H1 (cell line): ENCODE data around the gene PEX1. TPM values are rescaled to one million over a fixed set of nuclear protein-coding genes. Genes with fewer than 3 reads are reported as not detected.

Source experiments
- CTCF ChIA-PET: fragments of 300-600 bp; sonication (Branson Sonifier 250); formaldehyde crosslinking; loops from one replicate; lab custom pipeline; 2021; ENCODE audit not compliant: partially characterized antibody; lab: Charles Lee
- POLR2A ChIA-PET: fragments of 300-600 bp; sonication (Branson Sonifier 250); formaldehyde crosslinking; loops from one replicate; lab custom pipeline; 2021; ENCODE audit warnings: inconsistent platforms; ENCODE audit not compliant: partially characterized antibody; lab: Charles Lee
- DNase-seq, 2 experiments: peaks; one replicate each; pipeline versions ENCODE4 v3.0.0 to v3.0.0-alpha.2; 2010 to 2022; ENCODE audit warnings: low spot score in 2 of 2, low read depth in 1 of 2, mixed read lengths in 1 of 2
- FAIRE-seq: peaks from 2 replicates; lab custom pipeline; 2011; peaks lifted over from hg19 to GRCh38; lab: Jason Lieb, UNC
- H2AFZ ChIP-seq: 2 replicates; pipeline ENCODE4 v1.8.1; 2012; ENCODE audit warnings: low read length, inconsistent platforms
- H2AK5ac ChIP-seq: 2 replicates; pipeline ENCODE4 v1.6.1; 2013; ENCODE audit warnings: low read depth, low read length
- H2BK120ac ChIP-seq: replicated peaks from 2 replicates; pipeline ENCODE3; 2013; ENCODE audit warnings: low read depth, low read length, inconsistent platforms
- H2BK12ac ChIP-seq: 2 replicates; pipeline ENCODE4 v1.6.1; 2013; ENCODE audit warnings: low read depth, low read length
- H2BK15ac ChIP-seq: 2 replicates; pipeline ENCODE4 v1.6.1; 2013; ENCODE audit warnings: low read length
- H2BK20ac ChIP-seq: 2 replicates; pipeline ENCODE4 v1.6.1; 2013; ENCODE audit warnings: low read length
- H2BK5ac ChIP-seq: 2 replicates; pipeline ENCODE4 v1.6.1; 2013; ENCODE audit warnings: low read depth, low read length
- H3K14ac ChIP-seq: 2 replicates; pipeline ENCODE4 v1.6.1; 2013; ENCODE audit warnings: inconsistent platforms; ENCODE audit not compliant: insufficient read length
- H3K18ac ChIP-seq: 2 replicates; pipeline ENCODE4 v1.6.1; 2013; ENCODE audit warnings: low read length; ENCODE audit errors: extremely low read depth
- H3K23ac ChIP-seq: 2 replicates; pipeline ENCODE4 v1.6.1; 2013; ENCODE audit warnings: inconsistent platforms; ENCODE audit not compliant: insufficient read length
- H3K23me2 ChIP-seq: 2 replicates; pipeline ENCODE4 v1.6.1; 2013; ENCODE audit warnings: low read depth, low read length
- H3K27ac ChIP-seq: 2 replicates; pipeline ENCODE4 v1.6.1; 2011; ENCODE audit warnings: low read depth, low read length, inconsistent platforms
- H3K27me3 ChIP-seq, 4 experiments: replicated peaks in 1 of 4; 1 replicate in 1 of 4; 2 replicates in 3 of 4; pipeline versions ENCODE4 v1.6.1 to v1.8.1; 2011 to 2013; ENCODE audit warnings: low read length in 3 of 4, mild to moderate bottlenecking in 3 of 4, inconsistent platforms in 2 of 4, mixed read lengths in 2 of 4, moderate library complexity in 1 of 4; ENCODE audit not compliant: control insufficient read depth in 3 of 4, insufficient read depth in 3 of 4; ENCODE audit errors: extremely low read depth in 1 of 4
- H3K36me3 ChIP-seq, 4 experiments: 2 replicates each; pipeline versions ENCODE4 v1.6.1 to v1.8.1; 2011 to 2013; ENCODE audit warnings: mild to moderate bottlenecking in 4 of 4, low read length in 3 of 4, moderate library complexity in 2 of 4, control low read depth in 1 of 4, inconsistent platforms in 1 of 4; ENCODE audit not compliant: insufficient read depth in 4 of 4, control insufficient read depth in 2 of 4
- H3K4ac ChIP-seq: replicated peaks from 2 replicates; pipeline ENCODE3; 2013; ENCODE audit warnings: low read length, low read depth, mixed read lengths, inconsistent platforms; ENCODE audit not compliant: insufficient read length
- H3K4me1 ChIP-seq, 4 experiments: replicated peaks in 1 of 4; 1 replicate in 1 of 4; 2 replicates in 3 of 4; pipeline versions ENCODE4 v1.6.1 to v1.8.1; 2011 to 2013; ENCODE audit warnings: low read length in 3 of 4, inconsistent platforms in 2 of 4, mixed read lengths in 1 of 4; ENCODE audit not compliant: insufficient read depth in 4 of 4, control insufficient read depth in 3 of 4
- H3K4me2 ChIP-seq, 2 experiments: 2 replicates each; pipeline versions ENCODE4 v1.6.1 to v1.8.1; 2011 to 2013; ENCODE audit warnings: low read depth in 2 of 2, low read length in 2 of 2, control low read depth in 1 of 2, inconsistent platforms in 1 of 2, mild to moderate bottlenecking in 1 of 2; ENCODE audit not compliant: insufficient read depth in 1 of 2
- H3K4me3 ChIP-seq, 4 experiments: fragments of 200-600, 300-600 bp in 1 of 4; sonication (generic), shearing (Covaris generic), sonication (Bioruptor Twin) in 1 of 4; 2 replicates each; pipeline versions ENCODE4 v1.5.1 to v1.8.1; 2011 to 2016; ENCODE audit warnings: low read length in 4 of 4, low read depth in 3 of 4, control low read depth in 2 of 4, inconsistent platforms in 2 of 4, mild to moderate bottlenecking in 2 of 4, mixed read lengths in 1 of 4, moderate library complexity in 1 of 4; ENCODE audit not compliant: insufficient read depth in 2 of 4; ENCODE audit errors: extremely low read depth in 1 of 4
- H3K56ac ChIP-seq: replicated peaks from 2 replicates; pipeline ENCODE3; 2013; ENCODE audit warnings: low read depth, mild to moderate bottlenecking, mixed read lengths, low read length, inconsistent platforms; ENCODE audit not compliant: insufficient read length
- H3K79me1 ChIP-seq: 2 replicates; pipeline ENCODE4 v1.6.1; 2013; ENCODE audit warnings: low read depth, low read length, control low read depth
- H3K79me2 ChIP-seq, 2 experiments: 2 replicates each; pipeline versions ENCODE4 v1.6.1 to v1.8.1; 2012 to 2013; ENCODE audit warnings: low read length in 2 of 2, mild to moderate bottlenecking in 2 of 2, inconsistent platforms in 1 of 2; ENCODE audit not compliant: insufficient read depth in 2 of 2, control insufficient read depth in 1 of 2
- H3K9ac ChIP-seq, 4 experiments: replicated peaks in 1 of 4; 1 replicate in 1 of 4; 2 replicates in 3 of 4; pipeline versions ENCODE4 v1.6.1 to v1.8.1; 2011 to 2013; ENCODE audit warnings: low read depth in 3 of 4, low read length in 3 of 4, control low read depth in 2 of 4, mild to moderate bottlenecking in 2 of 4, moderate library complexity in 2 of 4, inconsistent platforms in 1 of 4; ENCODE audit errors: extremely low read depth in 1 of 4
- H3K9me3 ChIP-seq, 2 experiments: 2 replicates each; pipeline versions ENCODE4 v1.6.1 to v1.8.1; 2012 to 2013; ENCODE audit warnings: mild to moderate bottlenecking in 2 of 2, moderate library complexity in 2 of 2, control low read depth in 1 of 2, inconsistent platforms in 1 of 2, low read depth in 1 of 2, low read length in 1 of 2, mixed read lengths in 1 of 2; ENCODE audit not compliant: insufficient read depth in 2 of 2
- H4K20me1 ChIP-seq, 2 experiments: replicated peaks in 1 of 2; 2 replicates each; pipeline versions ENCODE3 to v1.8.1; 2011 to 2013; ENCODE audit warnings: inconsistent platforms in 2 of 2, low read length in 2 of 2, mild to moderate bottlenecking in 1 of 2; ENCODE audit not compliant: insufficient read depth in 2 of 2, control insufficient read depth in 1 of 2
- H4K5ac ChIP-seq: 2 replicates; pipeline ENCODE4 v1.6.1; 2013; ENCODE audit warnings: low read length, low read depth, mixed read lengths, inconsistent platforms; ENCODE audit not compliant: insufficient read length
- H4K8ac ChIP-seq: 2 replicates; pipeline ENCODE4 v1.8.0; 2013; ENCODE audit warnings: mild to moderate bottlenecking, moderate library complexity, low read length, inconsistent platforms; ENCODE audit not compliant: insufficient read depth; ENCODE audit errors: extremely low read depth
- H4K91ac ChIP-seq: replicated peaks from 2 replicates; pipeline ENCODE3; 2013; ENCODE audit warnings: low read length, mixed read lengths, inconsistent platforms; ENCODE audit not compliant: insufficient read length
- CBX5 ChIP-seq: fragments of 300-800, 300-1000 bp; sonication (generic); IDR thresholded peaks from 2 replicates; pipeline ENCODE4 v1.7.1; 2016; ENCODE audit warnings: antibody characterized with exemption, low read length, low read depth
- EZH2 ChIP-seq: fragments of 200-600 bp; sonication (generic); IDR thresholded peaks from 2 replicates; pipeline ENCODE4 v1.7.1; 2012; ENCODE audit warnings: low read depth, mild to moderate bottlenecking, moderate library complexity, low read length, inconsistent platforms; ENCODE audit not compliant: severe bottlenecking
- KDM5A ChIP-seq: fragments of 200-600 bp; IDR thresholded peaks from 2 replicates; pipeline ENCODE4 v1.7.1; 2012; ENCODE audit warnings: mild to moderate bottlenecking, low read length, inconsistent platforms, mixed read lengths
- RFX5 ChIP-seq: IDR thresholded peaks from 2 replicates; pipeline ENCODE4 v1.6.1; 2011; ENCODE audit warnings: low read depth, low read length, improper control_type of control experiment, borderline replicate concordance
- RNF2 ChIP-seq: fragments of 200-900, 300-1000 bp; sonication (generic); IDR thresholded peaks from 2 replicates; pipeline ENCODE4 v1.7.1; 2016; ENCODE audit warnings: borderline replicate concordance, low read depth, mild to moderate bottlenecking, antibody characterized with exemption, low read length; ENCODE audit not compliant: poor library complexity, severe bottlenecking; ENCODE audit errors: missing control alignments
- RXRA ChIP-seq: IDR thresholded peaks from 2 replicates; pipeline ENCODE4 v1.6.1; 2011; ENCODE audit warnings: low read depth, mild to moderate bottlenecking, low read length, moderate library complexity; ENCODE audit not compliant: insufficient read depth
- SAP30 ChIP-seq: fragments of 300-600 bp; sonication (generic); IDR thresholded peaks from 2 replicates; pipeline ENCODE4 v1.7.1; 2012; ENCODE audit warnings: low read length, moderate library complexity, mild to moderate bottlenecking, inconsistent platforms; ENCODE audit not compliant: insufficient read depth, insufficient replicate concordance
- SP1 ChIP-seq: IDR thresholded peaks from 2 replicates; pipeline ENCODE4 v1.6.1; 2011; ENCODE audit warnings: low read depth, low read length
- TAF1 ChIP-seq: IDR thresholded peaks from 2 replicates; pipeline ENCODE4 v1.6.1; 2011; ENCODE audit warnings: mild to moderate bottlenecking, low read depth, low read length
- TEAD4 ChIP-seq: IDR thresholded peaks from 2 replicates; pipeline ENCODE4 v1.6.1; 2012; ENCODE audit warnings: low read depth, low read length, inconsistent platforms, mixed read lengths
- polyA plus RNA-seq, 7 experiments: library from polyadenylated mRNA; depleted of rRNA in 3 of 7; stranded (reverse) in 5 of 7; unstranded in 2 of 7; fragments of >200 nt in 5 of 7; fragments of 200-250 nt in 2 of 7; gene quantifications; 1 replicate in 5 of 7; 2 replicates in 1 of 7; 4 replicates in 1 of 7; pipeline versions ENCODE4 v1.2.1 to v1.2.3, GENCODE V29; 2011 to 2013; ENCODE audit warnings: missing spikeins in 2 of 7, mixed read lengths in 2 of 7
- total RNA-seq: library from RNA; stranded (reverse); fragmentation: NEBNext Ultra II Directional; extraction: Animal tissue kit (Norgen Biotek cat#: 25700); gene quantifications from 2 replicates; pipeline ENCODE4 v1.2.1, GENCODE V29; 2021

The PEX1 gene
- total and polyA plus RNA-seq, 2 of the 8 experiments (the other 6 are each of a cell fraction or from before 2014, with no cell fraction given) = 16.4 to 23.9 TPM

DNA sequence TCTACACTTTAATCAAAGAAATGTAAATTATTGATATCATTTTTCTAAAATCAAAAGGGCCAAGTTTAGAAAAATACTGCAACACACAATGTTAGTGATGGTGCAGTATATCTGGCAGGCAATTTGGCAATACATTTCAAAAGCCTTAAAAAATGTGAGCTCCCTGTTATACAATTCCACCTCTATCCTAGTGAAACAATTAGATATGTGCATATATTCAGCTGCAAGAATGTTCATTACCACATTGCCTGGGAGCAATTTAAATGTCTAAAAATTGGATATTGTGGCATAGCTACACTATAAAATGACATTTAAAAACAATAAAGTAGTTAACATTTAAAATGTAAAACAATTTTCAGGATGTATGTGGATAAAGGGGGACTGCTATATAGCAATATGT is 40.5 kb downstream of the PEX1 start:
- no peaks in the 10 kb centered on the region for H4K20me1 ChIP-seq
- CTCF ChIA-PET = interaction anchor here (1.0 kb wide), 1 partner anchor 27 kb away, joined by 4 read pairs; no protein-coding TSS in a partner anchor
- TF ChIP-seq RNF2 (no peak), SAP30 (no peak), CBX5 (no peak), EZH2 (no peak), TAF1 (no peak), RXRA (no peak), KDM5A (no peak), SP1 (no peak), TEAD4 (no peak), RFX5 (no peak)
- no peak overlapping the region for H3K4ac ChIP-seq
- no peak overlapping the region for H3K14ac ChIP-seq
- no peak overlapping the region for H4K91ac ChIP-seq
- H3K79me2 ChIP-seq = no peaks in the 10 kb centered on the region
- H2BK5ac ChIP-seq = no peak overlapping the region
- POLR2A ChIA-PET = no interaction called here
- no peaks in the 10 kb centered on the region for H3K4me1 ChIP-seq
- no peak overlapping the region for H2BK12ac ChIP-seq
- H2BK20ac ChIP-seq = no peak overlapping the region
- H3K27ac ChIP-seq = no peak overlapping the region
- H2AFZ ChIP-seq = no peak overlapping the region
- no peak overlapping the region for H2BK120ac ChIP-seq
- no peak overlapping the region for H3K4me2 ChIP-seq
- no peaks in the 10 kb centered on the region for H3K9me3 ChIP-seq
- DNase-seq (no peak), FAIRE-seq (no peak)
- no peak overlapping the region for H2AK5ac ChIP-seq
- no peak overlapping the region for H4K8ac ChIP-seq
- H3K79me1 ChIP-seq = no peaks in the 10 kb centered on the region
- no peak overlapping the region for H3K4me3 ChIP-seq
- no peak overlapping the region for H4K5ac ChIP-seq
- H3K18ac ChIP-seq = no peak overlapping the region
- H3K23me2 ChIP-seq = no peaks in the 10 kb centered on the region
- no peak overlapping the region for H2BK15ac ChIP-seq
- H3K56ac ChIP-seq = no peak overlapping the region
- H3K36me3 ChIP-seq = peaks cover 0 to 53% (median 17%) of the 10 kb centered on the region in 4 experiments; a peak in 6 of 8 replicates
- no peak overlapping the region for H3K9ac ChIP-seq
- H3K23ac ChIP-seq = no peak overlapping the region
- H3K27me3 ChIP-seq = no peaks in the 10 kb centered on the region
